GM21526 (cell line): ENCODE measurements around the gene HINFP.
"Not testable (repeated sequence)": the region's sequence is repeated elsewhere in the genome, so short reads cannot be mapped to it uniquely, and the experiment has no call there.

Source experiments
- ATAC-seq: cut with Tn5 transposase; IDR thresholded peaks from one replicate; pipeline ENCODE4 v1.9.1; 2021; ENCODE audit warnings: moderate library complexity; ENCODE audit not compliant: unreplicated experiment, low FRiP score

The HINFP gene

DNA sequence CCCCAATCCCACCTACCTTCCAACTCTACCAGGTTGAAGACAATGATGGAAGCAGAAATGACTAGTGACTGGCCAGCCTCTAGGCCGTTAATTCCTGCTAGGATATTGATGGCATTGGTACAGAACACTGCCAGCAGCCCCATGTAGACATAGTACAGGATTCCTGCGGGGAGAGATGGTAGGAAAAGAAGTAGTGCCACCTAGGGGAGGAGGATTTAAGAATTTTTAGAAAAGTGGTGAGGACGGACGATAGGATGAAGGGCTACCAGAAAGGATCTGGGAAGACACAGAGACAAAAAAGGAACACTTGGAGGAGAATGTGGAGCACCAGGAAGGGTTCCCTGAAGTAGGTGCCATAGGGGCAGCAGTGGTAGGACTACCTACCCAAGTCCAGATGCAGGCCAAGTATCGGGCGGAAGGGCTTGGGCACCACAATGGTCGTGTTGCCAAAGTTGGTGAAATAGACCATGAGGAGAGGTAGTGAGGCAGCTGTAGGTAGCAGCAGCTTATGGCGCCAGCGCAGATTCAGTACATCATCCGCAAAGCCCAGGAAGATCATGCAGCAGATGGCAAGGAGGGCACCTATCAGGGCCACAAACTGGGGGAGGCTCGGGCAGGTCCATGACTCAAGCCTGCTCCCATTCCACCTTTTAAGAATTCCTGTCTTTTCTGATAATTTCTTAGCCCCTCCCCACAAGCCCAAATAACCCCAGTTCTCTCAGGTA lies 21.0 kb upstream of the HINFP start:
- no peak for ATAC-seq

DNA sequence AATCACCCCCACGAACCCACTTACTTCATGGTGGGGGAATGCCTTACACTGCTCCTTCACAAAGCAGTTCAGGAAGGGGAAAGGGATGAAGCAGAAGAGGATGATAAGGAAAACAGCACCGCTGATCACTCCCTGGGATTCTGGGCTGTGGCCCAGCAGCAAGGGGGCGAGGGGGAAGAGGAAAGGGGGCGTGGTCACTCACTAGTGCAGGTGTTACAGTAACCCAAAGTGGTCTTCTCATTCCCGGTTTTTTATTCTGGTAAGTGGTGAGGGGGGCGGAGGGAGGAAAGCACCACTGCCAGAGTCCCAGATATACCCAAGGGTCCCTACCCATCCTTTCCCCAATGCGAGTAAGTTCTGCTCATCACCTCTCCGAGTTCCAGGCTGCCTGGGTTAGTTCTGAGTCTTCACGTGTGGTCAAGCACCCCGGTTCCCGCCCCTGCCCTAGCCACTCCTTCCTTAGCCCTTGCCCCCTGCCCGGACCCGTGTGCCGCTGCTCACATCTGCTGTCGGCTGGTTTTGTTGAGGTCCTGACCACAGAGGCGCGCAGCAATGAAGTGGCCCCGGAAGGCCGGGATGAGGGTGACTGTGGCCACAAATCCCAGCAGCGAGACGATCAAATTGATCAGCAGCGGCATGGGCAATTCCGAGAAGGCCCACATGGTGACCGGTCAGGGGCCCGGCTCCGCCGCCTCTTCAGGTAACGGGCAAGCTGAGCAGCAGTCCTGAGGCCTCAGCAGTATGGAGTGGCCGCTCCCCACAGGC lies 20.2 kb upstream of the HINFP start:
- peak; percentile 11 for ATAC-seq

DNA sequence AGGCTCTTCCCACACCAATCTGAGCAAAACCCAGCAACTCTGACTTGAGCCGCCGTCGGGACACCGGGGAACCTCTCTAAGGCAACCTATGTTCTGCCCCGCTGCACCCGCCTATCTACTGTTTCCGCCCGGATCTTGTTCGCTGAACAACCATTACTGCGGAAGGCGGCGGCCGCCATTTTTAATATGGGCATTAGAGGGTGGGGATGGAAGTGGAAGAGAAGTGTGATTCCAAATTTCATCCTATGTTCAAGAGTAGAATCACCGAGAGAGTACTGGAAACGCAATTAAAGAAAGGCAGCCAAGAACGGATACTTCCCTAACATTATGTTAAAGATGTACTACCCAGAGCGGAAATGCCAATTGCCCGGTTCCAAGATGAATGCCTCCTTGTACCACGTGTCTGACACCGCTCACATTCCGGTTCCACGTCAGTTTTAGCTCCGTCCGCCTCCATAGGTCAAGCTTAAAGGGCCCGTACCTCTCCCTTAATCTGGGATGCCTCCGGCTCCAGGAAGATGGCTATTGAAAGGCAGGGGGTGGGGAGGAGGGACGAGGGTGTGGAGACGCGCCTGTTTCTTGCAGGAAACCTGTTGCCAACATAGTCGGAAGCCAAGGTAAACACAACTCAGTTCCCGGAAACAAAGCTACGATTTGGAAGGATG lies 19.5 kb upstream of the HINFP start, which contains the start of gene DPAGT1:
Gene DPAGT1, minus strand, starts transcription at position 95 of the 665 bp plus-strand sequence. CDS start 198 bp downstream, outside the sequence.
- ATAC-seq, result peak; percentile 64

DNA sequence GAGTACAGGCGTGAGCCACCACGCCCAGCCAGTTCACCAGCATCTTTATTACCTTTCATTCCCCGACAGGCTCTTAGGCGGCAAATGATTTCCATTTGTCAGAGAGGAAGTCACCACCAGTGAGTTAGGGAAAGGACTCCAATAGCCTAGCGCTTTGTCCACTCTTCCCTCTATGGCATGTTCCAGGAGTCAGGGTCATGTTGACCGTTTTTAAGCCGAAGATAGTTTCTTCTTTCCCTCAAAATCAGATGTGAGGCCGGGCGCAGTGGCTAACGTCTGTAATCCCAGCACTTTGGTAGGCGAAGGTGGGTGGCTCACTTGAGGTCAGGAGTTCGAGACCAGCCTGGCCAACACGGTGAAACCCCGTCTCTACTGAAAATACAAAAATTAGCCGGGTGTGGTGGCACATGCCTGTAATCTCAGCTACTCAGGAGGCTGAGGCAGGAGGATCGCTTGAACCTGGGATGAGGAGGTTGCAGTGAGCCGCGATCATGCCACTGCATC lies 18.2 kb upstream of the HINFP start:
- not testable (repeated sequence) for ATAC-seq

DNA sequence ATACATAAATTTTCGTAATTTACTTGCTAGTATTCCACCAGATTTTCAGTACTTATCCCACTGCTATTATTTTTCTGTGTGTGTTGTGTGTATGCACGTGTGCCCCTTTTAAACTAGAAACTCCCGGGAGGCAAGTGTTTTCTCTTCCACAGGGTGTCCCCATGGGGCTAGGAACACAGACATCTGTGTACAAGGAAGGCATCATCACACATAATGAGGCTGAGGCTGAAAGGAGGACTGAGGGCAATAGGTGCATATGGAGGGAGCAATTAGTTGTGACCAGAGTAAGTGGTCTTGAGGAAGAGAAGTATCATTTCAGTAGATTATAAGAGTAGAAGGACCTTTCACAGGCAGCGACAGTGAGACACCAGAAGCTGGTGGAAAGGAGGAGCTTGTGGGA lies 17.6 kb upstream of the HINFP start:
- no peak for ATAC-seq

DNA sequence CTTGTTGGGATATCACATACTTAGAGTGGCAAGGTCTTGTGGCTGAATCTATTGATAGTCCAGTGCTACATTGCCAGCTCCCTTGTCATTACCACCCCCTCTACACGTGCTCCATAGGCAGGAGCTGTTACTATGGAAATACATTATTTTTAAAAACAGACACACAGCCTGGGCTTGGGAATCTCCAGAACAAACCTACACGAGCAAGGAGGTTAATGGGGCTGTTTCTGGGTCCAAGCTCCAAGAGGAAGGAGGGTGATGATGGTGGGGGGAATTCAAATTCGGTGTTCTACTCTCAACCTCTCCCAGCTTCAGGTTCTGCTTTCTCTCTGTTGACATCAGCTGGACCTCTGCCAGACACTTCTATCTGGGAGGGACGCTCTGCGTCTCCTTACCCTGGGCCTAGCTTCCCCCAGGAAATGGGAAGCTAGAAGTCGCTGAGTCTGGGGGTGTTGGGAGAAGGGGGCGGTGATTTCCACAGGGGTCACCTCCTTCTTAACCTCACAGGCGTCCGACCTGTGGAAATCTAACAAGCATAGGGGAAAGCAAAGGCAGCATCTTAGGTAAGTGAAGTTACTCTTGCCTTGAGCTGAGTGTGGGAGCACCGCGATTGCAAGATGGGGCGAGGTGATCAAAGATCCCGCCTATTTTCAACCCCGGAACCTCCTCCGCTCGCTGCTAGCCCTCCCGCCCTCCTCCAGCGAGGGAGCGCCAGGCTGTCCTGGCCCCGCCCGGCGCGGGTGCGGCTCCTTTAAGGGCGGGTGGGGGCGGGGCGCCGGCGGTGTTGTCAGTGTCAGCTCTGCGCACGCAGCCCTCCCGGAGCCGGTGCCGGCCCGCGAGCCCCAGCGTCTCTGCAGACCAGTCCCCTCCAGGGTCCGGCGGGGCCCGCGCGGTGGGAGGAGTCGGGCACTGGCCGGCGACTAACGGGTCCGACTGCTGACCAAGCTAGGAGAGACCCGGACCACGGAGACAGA lies 14.5 kb upstream of the HINFP start, which contains the start of gene C2CD2L:
Gene C2CD2L, plus strand, starts transcription at position 781 of the 974 bp plus-strand sequence. CDS start 398 bp downstream, outside the sequence.
- ATAC-seq, result no peak

DNA sequence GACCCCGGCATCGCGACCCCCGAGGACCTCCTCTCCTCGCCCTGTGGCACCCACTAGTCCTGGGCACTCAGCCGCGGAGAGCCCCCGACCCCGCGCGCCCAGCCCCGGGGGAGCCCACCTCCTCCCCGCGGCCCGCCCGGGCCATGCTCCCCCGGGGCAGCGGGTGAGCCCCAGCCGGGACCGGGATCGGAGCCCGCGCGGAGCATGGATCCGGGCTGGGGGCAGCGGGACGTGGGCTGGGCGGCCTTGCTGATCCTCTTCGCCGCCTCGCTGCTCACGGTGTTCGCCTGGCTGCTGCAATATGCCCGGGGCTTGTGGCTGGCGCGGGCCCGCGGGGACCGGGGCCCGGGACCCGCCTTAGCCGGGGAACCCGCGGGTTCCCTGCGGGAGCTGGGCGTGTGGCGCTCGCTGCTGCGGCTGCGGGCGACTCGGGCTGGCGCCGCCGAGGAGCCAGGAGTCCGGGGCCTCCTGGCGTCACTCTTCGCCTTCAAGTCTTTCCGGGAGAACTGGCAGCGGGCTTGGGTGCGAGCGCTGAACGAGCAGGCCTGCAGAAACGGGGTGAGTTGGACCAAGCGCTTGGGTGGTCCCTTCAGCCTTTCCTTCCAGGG lies 13.7 kb upstream of the HINFP start:
- ATAC-seq, result no peak

DNA sequence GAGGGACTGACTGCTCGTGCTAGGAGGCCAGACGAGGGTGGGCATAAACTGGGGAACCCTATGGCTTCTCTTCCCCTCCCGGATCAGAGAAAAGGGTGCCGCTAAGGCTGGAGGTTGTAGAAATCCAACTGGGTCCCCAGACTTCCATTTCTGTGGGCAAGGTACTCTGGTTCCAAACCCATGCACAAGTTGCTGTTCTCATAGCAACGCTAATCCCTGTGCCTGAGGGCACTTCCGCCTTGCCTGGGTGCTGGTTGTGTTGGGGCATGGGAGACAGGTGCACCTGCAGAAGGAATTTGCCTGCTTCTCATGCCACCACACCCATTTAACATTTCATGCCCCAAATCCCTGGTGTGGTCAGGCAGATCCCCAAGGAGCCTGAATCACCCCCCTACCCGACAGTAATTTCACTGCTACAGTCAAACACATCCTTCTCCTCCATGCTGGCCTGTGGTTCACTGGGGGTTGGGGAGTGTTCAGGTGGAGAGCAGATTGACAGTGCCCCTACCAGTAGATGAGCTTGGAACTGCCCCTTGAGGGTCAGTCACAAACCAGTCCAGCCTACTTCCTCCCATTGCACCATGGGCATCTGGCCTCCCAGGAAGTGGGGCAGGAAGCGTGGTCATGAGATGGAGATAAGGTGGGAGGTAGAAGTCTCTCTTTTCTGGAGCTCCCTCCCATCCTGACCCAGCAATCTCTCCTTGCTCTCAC lies 13.1 kb upstream of the HINFP start:
- no peak for ATAC-seq

DNA sequence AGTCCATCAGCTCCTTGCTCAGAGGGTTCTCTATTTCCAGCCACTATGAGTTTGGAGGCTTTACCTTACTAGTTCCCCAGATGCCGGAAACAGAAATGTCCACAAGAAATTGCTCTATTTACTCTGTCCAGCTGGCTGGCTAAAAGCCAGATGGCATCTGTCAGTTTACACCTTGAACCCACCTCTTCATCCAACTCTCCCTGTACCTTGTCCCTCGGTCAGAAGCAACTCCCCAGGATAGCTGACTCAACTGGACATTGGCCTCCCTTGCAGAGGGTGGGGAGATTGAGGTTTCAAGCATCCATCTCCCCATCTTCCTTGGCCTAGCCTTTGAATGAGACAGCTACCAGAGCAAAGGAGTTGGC lies 12.5 kb upstream of the HINFP start:
- ATAC-seq, result no peak

DNA sequence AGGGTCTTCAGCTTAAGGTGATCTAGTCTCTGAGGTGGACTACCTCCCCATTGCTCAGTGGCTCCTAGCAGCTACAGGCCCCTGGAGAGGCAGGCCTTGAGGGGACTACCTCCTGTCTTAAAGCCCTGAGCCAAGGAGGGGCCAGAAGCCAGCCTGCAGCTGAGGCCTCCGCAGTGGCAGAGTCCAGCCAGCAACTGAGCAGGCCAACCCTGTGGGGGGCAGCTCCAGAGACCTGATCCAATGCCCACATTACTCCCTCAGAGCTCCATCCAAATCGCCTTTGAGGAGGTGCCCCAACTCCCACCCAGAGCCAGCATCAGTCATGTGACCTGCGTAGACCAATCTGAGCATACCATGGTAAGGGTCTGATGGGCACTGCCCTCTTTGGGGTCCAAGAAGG lies 11.5 kb upstream of the HINFP start:
- ATAC-seq, result no peak

DNA sequence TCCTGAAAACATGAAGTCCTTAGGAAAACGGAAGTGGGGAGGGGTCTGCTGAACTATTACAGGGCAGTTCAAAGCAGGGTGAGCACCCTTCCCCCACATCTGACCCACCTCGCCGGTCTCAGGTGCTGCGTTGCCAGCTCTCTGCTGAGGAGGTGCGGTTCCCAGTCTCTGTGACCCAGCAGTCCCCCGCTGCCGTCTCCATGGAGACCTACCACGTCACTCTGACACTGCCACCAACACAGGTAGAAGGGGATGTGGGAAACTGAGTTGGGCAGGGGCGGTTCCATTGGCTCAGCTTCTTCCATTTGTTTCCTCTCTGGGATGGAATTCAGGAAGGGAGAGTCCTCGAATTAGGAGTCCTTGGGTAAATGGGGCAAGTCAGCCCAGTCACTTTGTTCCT lies 10.9 kb upstream of the HINFP start:
- ATAC-seq, result no peak

DNA sequence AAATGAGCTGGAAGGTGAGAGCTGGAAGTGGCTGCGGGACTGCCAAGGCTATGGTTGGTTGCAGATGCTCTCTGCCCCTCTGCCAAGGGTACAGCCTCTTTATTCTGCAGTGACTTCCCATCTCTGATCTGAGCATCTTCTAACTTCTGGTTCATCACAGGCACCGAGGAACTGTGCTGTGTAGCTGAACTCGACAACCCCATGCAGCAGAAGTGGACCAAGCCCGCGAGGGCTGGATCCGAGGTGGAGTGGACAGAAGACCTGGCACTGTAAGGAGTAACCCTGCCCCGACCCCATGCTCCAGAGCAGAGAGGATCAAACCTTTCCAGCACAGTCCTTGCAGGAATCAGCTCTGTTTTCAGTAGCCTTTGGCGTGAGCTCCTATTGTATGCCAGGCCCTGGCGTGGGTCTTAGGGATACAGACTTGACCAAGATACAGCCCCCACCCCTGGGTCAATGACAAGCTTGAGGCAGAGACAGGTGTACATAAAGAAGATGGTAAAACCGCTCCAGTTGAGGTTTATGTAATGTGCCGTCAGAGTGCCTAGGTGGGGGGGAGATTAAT lies 9.9 kb upstream of the HINFP start:
- ATAC-seq, result no peak

DNA sequence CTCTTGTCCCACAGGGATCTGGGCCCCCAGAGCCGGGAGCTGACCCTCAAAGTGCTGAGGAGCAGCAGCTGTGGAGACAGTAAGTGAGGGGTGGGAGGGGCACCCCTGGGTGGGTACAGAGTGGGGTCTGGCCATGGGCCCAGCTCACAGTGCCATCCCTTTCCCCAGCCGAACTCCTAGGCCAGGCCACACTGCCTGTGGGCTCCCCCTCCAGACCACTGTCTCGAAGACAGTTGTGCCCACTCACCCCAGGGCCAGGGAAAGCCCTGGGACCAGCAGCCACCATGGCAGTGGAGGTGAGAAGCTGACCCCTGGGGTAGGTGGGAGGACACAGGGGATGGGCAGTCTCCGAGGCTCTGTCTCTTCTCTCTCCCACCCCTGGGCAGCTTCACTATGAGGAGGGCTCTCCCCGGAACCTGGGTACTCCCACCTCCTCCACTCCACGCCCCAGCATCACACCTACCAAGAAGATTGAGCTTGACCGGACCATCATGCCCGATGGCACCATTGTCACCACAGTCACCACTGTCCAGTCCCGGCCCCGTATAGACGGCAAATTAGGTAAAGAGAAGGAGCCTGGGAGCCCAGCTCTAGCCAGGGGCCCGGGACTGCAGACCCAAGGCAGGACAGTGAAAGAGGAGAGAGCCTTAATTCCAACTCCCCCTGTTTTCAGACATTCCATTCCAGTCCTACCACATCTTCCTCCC lies 8.9 kb upstream of the HINFP start:
- no peak for ATAC-seq

DNA sequence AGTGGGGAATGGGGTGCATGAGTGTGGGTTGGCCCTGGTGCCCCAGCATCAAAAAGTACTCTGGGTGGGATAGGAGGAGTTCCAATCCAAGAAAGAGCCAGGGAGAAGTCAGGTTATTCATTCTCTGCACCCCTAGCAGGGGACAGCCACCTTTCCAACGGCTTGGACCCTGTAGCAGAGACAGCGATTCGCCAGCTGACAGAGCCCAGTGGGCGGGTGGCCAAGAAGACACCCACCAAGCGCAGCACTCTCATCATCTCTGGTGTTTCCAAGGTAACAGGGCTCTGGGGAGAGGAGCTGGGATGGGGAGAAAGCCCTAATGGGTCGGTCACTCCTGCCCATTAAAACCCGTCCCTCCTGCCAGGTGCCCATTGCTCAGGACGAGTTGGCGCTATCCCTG lies 7.7 kb upstream of the HINFP start:
- ATAC-seq, result no peak

DNA sequence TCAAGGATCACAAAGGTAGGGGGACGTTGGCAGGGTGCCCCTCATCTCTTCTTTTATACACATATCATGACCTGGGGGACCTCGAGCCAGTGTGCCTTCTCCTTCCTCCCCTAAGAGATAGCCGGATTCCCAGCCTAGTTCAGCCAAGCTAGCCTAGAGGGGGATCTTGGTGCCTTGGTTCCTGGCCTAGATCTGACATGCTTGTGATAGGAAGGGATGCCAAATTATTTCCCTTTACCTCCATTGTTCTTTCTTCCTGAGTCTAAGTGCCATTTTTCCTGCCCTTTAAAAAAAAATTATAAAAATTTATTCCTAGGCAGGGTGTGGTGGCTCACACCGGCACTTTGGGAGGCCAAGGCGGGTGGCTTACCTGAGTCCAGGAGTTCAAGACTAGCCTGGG lies 7.0 kb upstream of the HINFP start:
- ATAC-seq, result no peak

DNA sequence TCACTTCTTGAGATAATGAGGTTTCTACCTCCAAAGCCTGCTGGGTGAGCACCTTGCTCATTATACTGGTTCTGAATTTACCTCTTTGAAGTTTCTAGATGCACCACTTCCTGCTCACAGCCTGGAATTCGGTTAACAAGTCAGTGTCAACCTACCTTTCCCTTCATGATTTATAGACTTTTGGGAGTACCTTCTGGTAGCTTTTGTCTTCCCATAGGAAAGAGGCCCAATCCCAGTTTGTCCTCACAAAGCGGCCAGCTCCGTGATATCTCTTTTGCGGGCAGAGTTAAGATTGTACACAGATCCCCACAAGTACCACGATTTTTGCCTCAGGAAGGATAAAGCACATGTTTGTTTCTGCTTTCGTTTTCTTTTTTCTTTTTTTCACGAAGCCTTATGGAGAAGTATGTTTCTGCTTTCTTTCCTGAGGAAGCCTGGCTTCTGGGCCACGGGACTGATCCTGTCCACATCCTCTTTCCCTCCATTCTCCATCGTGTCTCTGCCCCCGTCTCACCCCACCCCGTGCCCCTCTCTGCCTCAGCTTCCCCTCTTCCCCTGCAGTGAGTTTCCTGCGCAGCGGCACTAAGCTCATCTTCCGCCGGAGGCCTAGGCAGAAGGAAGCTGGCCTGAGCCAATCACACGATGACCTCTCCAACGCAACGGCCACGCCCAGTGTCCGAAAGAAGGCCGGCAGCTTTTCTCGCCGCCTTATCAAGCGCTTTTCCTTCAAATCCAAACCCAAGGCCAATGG lies 5.7 kb upstream of the HINFP start:
- no peak for ATAC-seq

DNA sequence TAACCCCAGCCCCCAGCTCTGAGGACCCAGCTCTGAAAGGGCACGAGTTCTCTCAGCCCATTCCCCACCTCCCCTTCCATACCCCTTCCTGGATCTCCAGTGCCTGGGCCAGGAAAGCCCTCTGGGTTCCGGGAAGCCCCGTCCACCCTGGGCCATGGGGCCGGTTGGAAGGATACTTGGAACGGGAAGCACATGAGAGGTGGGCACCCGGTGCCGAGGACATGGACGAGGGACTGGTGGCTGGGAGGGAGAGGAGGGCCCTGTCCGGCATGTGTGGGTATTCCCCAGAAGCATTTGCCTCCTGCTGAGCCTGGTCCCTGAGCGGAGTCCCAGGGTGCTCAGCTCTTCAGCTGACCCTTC lies 5.2 kb upstream of the HINFP start:
- ATAC-seq, result no peak
